SK-N-MC (cell line): ENCODE data around the gene MTA1.
A peak's percentile ranks its signal among the peaks of the same experiment; 100 is the strongest.

ENCODE experiments used
- DNase-seq: peaks from one replicate; pipeline ENCODE4 v3.0.0-alpha.2; 2011; ENCODE audit warnings: low read depth, low spot score
- H3K27ac ChIP-seq: fragments of 200-600 bp; sonication (generic); 2 replicates; pipeline ENCODE4 v1.5.1; 2016; ENCODE audit warnings: mixed run types
- H3K36me3 ChIP-seq: fragments of 200-600 bp; sonication (generic); 2 replicates; pipeline ENCODE4 v1.6.1; 2017; ENCODE audit warnings: antibody characterized with exemption, low read length, mixed read lengths; ENCODE audit not compliant: insufficient read depth
- H3K4me3 ChIP-seq: fragments of 200-600 bp; sonication (generic); 2 replicates; pipeline ENCODE4 v1.5.1; 2016
- H3K9ac ChIP-seq: fragments of 200-600 bp; sonication (generic); 2 replicates; pipeline ENCODE4 v1.8.0; 2017; ENCODE audit warnings: mixed run types, mixed read lengths; ENCODE audit not compliant: insufficient read length
- H3K9me3 ChIP-seq: fragments of 200-600 bp; sonication (generic); 2 replicates; pipeline ENCODE4 v1.6.1; 2017; ENCODE audit warnings: low read depth, mild to moderate bottlenecking, antibody characterized with exemption, low read length, moderate library complexity, mixed read lengths
- EZH2 ChIP-seq: fragments of 200-600 bp; sonication (generic); IDR thresholded peaks from one replicate; pipeline ENCODE4 v1.6.1; 2017; ENCODE audit warnings: antibody characterized with exemption
- FOXP2 ChIP-seq: optimal IDR thresholded peaks from 2 replicates; pipeline ENCODE3; 2011; ENCODE audit warnings: mild to moderate bottlenecking, moderate library complexity; ENCODE audit not compliant: insufficient read depth; ENCODE audit errors: extremely low read length, control extremely low read depth
- POLR2AphosphoS5 ChIP-seq: IDR thresholded peaks from 2 replicates; pipeline ENCODE4 v1.6.1; 2012; ENCODE audit warnings: mild to moderate bottlenecking, low read depth, low read length, borderline replicate concordance

Gene MTA1

DNA sequence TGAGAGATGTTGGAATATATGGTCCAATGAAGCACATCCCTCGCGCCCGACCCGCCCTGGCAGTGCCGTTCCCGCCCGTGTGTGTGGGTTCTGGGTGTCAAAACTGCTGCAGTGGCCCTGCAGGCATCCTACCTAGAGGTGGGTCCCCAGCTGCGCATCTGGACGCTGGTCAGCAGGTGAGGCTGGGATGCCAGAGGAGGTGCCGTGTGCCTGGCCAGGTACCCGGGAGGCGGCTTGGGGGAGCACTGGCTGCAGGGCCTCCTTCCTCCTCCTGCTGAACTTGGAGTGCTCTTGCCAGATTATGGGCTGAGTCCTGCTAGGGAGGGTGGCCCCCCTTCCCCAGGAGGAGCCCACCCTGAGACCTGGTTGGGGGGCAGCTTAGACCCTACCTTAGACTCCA lies 5.2 kb downstream of the MTA1 start:
- Histone ChIP-seq H3K9ac (no peak overlapping the region), H3K4me3 (no peak overlapping the region), H3K9me3 (no peaks in the 10 kb centered on the region), H3K27ac (no peak overlapping the region), H3K36me3 (peaks cover 73% of the 10 kb centered on the region)
- DNase-seq: no peak
- TF ChIP-seq FOXP2 (no peak), POLR2AphosphoS5 (no peak), EZH2 (no peak)

DNA sequence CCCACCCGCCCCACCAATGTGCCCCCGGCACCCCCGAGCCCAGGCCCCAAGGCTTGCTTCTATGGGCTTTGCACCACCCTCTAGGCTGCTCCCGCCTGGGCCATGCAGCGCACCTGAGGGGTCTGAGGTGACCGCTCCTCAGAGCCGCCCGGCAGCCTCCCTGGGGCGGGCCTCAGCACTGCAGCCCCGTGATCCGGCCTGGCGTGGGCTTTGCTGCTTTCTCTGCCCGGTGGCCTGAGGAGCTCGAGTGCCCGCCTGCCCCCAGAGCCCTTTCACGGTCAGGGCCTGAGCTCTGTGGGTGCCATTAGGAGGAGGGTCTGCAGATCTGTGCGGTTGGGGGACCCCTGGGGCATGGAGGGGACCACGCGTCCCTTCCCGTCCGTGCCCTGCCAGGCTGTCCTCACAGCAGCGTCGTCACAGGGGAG lies 6.2 kb downstream of the MTA1 start:
- no peak for DNase-seq
- Histone ChIP-seq H3K9ac (no peak overlapping the region), H3K4me3 (no peak overlapping the region), H3K27ac (no peak overlapping the region), H3K36me3 (peaks cover 82% of the 10 kb centered on the region), H3K9me3 (no peaks in the 10 kb centered on the region)
- TF ChIP-seq FOXP2: no peak
- no peak for TF ChIP-seq POLR2AphosphoS5
- TF ChIP-seq EZH2: no peak

DNA sequence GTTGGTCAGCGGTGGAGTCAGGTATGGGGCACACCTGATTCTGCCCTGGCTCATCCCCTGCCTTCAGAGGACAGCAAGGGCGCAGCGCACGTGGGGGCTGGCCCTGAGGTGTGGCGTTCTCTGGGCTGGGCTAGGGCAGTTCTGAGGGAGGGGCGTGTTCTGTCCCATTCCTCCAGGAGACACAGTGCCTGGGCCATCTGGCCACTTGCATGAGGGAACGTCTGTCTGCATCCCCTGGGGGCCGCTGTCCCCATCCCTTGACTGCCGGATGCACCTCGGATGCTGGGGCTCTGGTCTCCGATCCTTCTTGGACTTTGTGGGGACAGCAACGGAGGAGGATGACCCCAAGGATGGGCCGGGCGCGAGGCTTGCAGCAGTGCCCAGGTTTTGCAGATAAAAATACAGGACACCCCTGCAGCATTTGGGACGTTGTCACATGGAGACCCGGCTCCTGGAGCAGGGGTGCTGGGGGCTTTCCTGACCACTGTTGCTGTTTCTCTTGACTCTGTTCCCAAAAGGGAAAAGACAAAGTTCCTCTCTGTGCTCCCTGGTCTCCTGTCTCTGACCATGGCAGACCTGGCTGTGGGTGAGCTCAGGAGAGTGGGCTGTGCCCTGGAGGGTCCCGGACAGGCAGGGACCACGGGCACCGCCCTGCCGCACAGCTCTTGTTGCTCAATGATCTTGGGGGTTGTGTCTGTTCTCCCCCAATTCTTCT lies 6.9 kb downstream of the MTA1 start:
- peaks cover 86% of the 10 kb centered on the region for H3K36me3 ChIP-seq
- no peak overlapping the region for H3K4me3 ChIP-seq
- H3K9ac ChIP-seq: no peak overlapping the region
- no peak overlapping the region for H3K27ac ChIP-seq
- no peak for TF ChIP-seq POLR2AphosphoS5
- TF ChIP-seq FOXP2: no peak
- TF ChIP-seq EZH2: no peak
- H3K9me3 ChIP-seq: no peaks in the 10 kb centered on the region
- DNase-seq: no peak

DNA sequence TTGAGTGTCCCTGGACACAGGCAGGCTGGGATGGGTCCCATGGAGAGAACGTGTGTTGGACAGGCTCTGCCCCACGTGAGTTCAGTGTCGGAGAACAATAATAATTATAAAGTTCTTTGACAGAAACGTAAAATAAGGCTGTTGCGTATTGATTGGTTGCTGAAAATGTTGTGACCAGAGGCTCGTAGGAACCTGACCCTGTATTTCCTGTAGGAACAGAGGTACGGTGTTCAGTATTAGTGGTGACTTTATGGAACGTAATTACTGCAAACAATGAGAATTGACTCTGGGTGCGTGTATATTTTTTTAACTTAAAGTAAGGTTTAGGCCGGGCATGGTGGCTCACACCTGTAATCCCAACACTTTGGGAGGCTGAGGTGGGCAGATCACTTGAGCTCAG lies 7.8 kb downstream of the MTA1 start:
- Histone ChIP-seq H3K9me3 (no peaks in the 10 kb centered on the region), H3K9ac (no peak overlapping the region), H3K27ac (no peak overlapping the region), H3K4me3 (no peak overlapping the region), H3K36me3 (peaks cover 80% of the 10 kb centered on the region)
- DNase-seq: no peak
- TF ChIP-seq POLR2AphosphoS5: no peak
- TF ChIP-seq EZH2: no peak
- TF ChIP-seq FOXP2: no peak

DNA sequence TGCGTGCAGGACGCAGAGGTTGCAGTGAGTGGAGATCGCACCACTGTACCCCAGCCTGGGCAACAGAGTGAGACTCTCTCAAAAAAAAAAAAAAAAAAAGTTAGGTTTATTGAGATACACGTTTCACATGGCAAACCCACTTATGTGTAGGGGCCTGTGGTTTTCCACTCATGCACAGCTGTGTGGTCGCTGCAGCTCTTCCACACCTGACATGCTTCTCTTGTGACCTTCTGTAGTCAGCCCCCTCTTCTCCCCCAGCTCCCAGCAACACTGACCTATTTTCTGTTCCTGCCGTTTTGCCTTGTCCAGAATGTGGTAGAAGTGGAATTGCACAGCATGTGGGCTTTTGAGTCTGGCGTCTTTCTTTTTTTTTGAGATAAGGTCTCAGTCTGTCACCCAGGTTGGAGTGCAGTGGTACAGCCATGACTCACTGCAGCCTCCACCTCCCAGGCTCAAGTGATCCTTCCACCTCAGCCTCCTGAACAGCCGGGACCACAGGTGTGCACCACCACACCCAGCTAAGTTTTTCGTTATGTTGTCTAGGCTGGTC lies 8.4 kb downstream of the MTA1 start:
- no peak overlapping the region for H3K4me3 ChIP-seq
- no peaks in the 10 kb centered on the region for H3K9me3 ChIP-seq
- H3K36me3 ChIP-seq: peaks cover 75% of the 10 kb centered on the region
- no peak for TF ChIP-seq FOXP2
- no peak overlapping the region for H3K9ac ChIP-seq
- DNase-seq: no peak
- no peak overlapping the region for H3K27ac ChIP-seq

DNA sequence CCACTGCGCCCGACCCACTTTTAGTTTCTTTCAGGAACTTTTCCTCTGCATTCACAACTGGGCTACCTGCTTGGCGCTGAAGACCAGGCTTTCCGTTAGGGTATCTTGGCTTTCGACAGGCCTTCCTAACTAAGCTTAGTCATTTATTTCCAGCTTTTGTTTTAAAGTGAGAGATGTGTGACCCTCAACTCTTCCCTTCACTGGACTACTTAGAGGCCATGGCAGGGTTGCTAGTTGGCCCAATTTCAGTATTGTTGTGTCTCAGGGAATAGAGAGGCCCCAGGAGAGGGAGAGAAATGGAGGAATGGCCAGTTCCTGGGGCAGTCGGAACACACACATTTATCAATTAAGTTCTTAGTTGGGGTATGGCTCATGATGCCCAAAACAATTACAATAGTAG lies 10.4 kb downstream of the MTA1 start:
- H3K9me3 ChIP-seq: no peaks in the 10 kb centered on the region
- H3K4me3 ChIP-seq: no peak overlapping the region
- DNase-seq: no peak
- no peak for TF ChIP-seq POLR2AphosphoS5
- TF ChIP-seq EZH2: no peak
- TF ChIP-seq FOXP2: no peak
- peaks cover 62% of the 10 kb centered on the region for H3K36me3 ChIP-seq
- H3K9ac ChIP-seq: no peak overlapping the region
- no peak overlapping the region for H3K27ac ChIP-seq

DNA sequence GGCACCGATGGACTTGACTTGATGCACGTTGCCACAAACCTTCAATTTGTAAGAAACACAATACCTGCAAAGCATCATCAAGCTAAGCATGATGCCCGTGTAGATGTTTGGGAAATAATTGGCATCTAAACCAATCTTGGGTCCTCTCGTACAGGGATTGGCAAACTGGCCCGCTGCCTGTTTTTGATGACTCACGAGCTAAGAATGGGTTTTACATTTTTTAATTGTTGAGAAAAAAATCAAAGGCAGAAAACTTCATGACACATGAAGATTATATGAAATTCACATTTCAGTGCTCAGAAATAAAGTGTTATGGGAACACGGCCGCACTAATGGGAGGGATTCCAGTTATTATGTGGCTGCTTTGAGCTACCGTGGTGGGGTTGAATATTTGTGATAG lies 10.9 kb downstream of the MTA1 start:
- Histone ChIP-seq H3K27ac (no peak overlapping the region), H3K9ac (no peak overlapping the region), H3K9me3 (no peaks in the 10 kb centered on the region), H3K36me3 (peaks cover 59% of the 10 kb centered on the region), H3K4me3 (no peak overlapping the region)
- TF ChIP-seq POLR2AphosphoS5: no peak
- no peak for TF ChIP-seq EZH2
- TF ChIP-seq FOXP2: no peak
- no peak for DNase-seq

DNA sequence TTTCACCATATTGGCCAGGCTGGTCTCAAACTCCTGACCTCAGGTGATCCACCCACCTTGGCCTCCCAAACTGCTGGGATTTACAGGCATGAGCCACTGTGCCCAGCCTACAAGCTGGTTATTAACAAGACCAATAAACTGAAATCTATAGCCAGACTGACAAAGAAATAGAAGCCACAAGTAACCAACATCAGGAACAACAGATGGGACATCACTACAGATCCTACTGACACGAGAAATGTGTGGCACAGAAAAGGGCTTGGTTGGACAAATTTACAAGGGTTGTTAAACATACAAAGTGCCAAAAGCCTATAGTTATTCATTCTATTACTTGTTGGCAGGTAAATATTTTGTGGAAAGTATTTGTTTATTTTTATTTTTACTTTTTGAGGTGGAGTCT lies 11.6 kb downstream of the MTA1 start:
- Histone ChIP-seq H3K36me3 (peaks cover 55% of the 10 kb centered on the region), H3K27ac (no peak overlapping the region), H3K9ac (no peak overlapping the region), H3K9me3 (no peaks in the 10 kb centered on the region), H3K4me3 (no peak overlapping the region)
- TF ChIP-seq POLR2AphosphoS5: no peak
- TF ChIP-seq FOXP2: no peak
- TF ChIP-seq EZH2: no peak
- no peak for DNase-seq

DNA sequence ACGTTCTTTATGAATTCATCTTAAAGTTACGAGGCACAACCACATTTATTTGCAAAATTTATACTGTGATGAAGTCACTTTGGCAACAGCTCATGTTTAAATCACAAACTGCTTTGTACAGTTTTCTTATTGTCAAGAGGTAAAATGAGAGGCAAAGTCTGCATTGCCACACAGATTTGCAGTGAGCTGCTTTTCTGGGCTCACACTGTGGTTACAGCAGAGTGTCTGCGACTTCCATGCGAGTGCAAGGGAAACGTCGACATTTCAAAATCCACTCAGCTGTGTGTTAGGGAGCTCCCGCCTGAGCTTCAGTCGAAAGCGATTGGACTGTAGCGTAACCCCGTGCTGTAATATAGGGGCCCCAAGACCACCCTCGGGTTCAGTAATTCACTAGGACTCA lies 13.0 kb downstream of the MTA1 start:
- no peaks in the 10 kb centered on the region for H3K9me3 ChIP-seq
- no peak for TF ChIP-seq EZH2
- no peak for TF ChIP-seq POLR2AphosphoS5
- TF ChIP-seq FOXP2: no peak
- H3K9ac ChIP-seq: no peak overlapping the region
- no peak overlapping the region for H3K4me3 ChIP-seq
- peaks cover 49% of the 10 kb centered on the region for H3K36me3 ChIP-seq
- no peak for DNase-seq
- H3K27ac ChIP-seq: peak overlapping the region; percentile 7; the same call in 1 of the 2 replicates

DNA sequence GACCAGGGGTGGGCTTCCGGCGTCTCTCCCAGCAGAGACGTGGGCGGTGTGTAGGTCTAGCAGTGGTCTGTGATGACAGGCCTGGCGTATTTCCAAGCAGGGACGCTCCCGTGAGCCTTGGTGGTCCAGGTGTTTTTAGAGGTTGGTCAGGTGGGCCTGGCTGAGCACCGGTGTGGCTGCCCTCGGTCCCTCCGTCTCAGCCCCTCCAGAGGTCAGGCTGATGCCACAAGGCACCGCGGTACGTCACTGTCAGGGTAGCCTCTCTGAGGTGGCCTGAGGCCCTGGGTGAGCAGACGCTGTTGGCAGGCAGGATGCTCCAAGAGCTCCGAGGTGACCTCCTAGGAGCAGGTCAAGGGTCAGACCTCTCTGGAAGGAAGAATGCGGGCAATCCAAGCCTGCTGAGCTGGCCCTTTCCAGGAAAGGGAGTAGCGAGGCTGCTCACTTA lies 13.6 kb downstream of the MTA1 start:
- H3K36me3 ChIP-seq: peaks cover 45% of the 10 kb centered on the region
- DNase-seq: no peak
- no peak overlapping the region for H3K27ac ChIP-seq
- no peak overlapping the region for H3K9ac ChIP-seq
- TF ChIP-seq FOXP2 (no peak), POLR2AphosphoS5 (no peak; the same call in 1 of the 2 replicates), EZH2 (no peak)
- no peak overlapping the region for H3K4me3 ChIP-seq
- no peaks in the 10 kb centered on the region for H3K9me3 ChIP-seq
